Measurements from ENCODE around the gene OTULINL.

DNA sequence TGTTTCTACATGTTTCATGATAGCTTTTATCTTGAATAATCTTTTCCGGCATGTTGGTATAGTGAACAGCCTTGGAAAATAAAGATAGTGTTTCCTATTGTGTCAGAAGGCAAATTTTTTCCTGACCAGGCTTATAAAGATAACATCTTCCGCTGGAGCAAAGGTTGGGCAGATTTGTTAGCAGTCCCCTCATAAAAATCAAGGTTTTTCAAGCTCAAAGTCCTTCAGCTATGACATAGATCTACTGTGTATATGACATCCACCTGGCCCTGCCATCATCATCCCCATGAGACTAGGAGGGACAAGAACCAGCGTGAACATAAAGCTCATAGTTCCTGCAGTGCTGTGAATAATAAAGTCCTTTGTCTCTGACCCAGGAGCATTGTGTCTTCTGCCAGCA is 30.4 kb upstream of the OTULINL start:
- TF ChIP-seq, protein P1, sequence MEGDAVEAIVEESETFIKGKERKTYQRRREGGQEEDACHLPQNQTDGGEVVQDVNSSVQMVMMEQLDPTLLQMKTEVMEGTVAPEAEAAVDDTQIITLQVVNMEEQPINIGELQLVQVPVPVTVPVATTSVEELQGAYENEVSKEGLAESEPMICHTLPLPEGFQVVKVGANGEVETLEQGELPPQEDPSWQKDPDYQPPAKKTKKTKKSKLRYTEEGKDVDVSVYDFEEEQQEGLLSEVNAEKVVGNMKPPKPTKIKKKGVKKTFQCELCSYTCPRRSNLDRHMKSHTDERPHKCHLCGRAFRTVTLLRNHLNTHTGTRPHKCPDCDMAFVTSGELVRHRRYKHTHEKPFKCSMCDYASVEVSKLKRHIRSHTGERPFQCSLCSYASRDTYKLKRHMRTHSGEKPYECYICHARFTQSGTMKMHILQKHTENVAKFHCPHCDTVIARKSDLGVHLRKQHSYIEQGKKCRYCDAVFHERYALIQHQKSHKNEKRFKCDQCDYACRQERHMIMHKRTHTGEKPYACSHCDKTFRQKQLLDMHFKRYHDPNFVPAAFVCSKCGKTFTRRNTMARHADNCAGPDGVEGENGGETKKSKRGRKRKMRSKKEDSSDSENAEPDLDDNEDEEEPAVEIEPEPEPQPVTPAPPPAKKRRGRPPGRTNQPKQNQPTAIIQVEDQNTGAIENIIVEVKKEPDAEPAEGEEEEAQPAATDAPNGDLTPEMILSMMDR (conservative IDR thresholded peaks at IDR 0.05 in 1 of 2, IDR thresholded peaks at IDR 0.05 in 1 of 2; ENCODE audit: extremely low read depth in 1 of 2, insufficient read depth in 1 of 2, low read depth in 1 of 2, low read length in 2 of 2), result no peak
- TF ChIP-seq EZH2 (IDR thresholded peaks at IDR 0.05; ENCODE audit: borderline replicate concordance, low read length), result no peak

All from mammary epithelial cell (primary cell).